ENCODE results near the gene FBXO28.

DNA sequence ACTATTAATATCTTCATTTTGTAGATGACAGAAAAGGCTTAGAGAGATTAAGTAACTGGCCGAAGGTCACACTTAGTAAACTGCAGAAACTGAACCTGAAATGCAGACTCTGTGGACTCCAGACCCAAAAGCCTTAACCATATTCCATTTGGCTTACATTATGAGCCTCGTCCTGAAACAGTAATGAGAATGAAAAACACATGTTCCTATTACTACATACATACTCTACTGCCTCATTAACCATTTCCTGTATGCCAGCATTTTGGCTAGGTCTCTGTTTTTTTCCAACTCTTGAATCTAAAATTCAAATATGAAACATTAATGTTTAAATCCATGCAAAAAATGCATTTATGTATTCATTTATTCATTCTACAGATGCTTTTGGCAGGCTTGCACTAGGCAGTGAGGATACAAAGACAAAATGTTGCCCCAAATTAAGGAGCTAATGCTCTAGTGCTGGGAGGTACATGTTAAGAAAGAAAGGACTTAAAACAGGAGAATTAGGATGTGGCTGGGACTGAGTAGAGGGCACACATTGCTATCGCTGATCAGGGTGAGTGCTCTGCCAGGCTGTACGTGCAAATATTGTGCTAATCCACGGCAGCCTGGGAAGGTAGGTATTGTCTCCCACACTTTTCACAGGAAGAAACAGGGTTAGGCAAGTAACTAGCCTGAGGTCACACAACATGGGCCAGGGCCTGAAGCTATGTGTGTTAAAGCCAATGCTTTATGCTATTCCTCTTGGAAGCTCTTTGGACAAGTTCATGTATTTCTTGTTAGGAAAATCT lies 83.1 kb downstream of the FBXO28 start:
- TF ChIP-seq, protein P1, sequence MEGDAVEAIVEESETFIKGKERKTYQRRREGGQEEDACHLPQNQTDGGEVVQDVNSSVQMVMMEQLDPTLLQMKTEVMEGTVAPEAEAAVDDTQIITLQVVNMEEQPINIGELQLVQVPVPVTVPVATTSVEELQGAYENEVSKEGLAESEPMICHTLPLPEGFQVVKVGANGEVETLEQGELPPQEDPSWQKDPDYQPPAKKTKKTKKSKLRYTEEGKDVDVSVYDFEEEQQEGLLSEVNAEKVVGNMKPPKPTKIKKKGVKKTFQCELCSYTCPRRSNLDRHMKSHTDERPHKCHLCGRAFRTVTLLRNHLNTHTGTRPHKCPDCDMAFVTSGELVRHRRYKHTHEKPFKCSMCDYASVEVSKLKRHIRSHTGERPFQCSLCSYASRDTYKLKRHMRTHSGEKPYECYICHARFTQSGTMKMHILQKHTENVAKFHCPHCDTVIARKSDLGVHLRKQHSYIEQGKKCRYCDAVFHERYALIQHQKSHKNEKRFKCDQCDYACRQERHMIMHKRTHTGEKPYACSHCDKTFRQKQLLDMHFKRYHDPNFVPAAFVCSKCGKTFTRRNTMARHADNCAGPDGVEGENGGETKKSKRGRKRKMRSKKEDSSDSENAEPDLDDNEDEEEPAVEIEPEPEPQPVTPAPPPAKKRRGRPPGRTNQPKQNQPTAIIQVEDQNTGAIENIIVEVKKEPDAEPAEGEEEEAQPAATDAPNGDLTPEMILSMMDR (IDR thresholded peaks at IDR 0.05; ENCODE audit: low read length) = no peak
- no peak for TF ChIP-seq EZH2phosphoT487 (IDR thresholded peaks at IDR 0.05; ENCODE audit: low read length)
